Thyroid gland (tissue), 4 donors: Measurements from ENCODE around the gene NFIX.

Experiments
- POLR2A ChIP-seq, 2 donors: fragments of 450-650 bp; IDR thresholded peaks; one replicate each; pipeline ENCODE4 v1.6.1; 2017; ENCODE audit warnings: antibody characterized with exemption in 2 of 2, mild to moderate bottlenecking in 2 of 2, moderate library complexity in 1 of 2
- TF ChIP-seq, protein P1 (sequence below), 6 experiments: fragments of 200-600 bp in 3 of 6; fragments of 450-650 bp in 3 of 6; sonication (generic) in 3 of 6; IDR thresholded peaks; one replicate each; pipeline ENCODE4 v1.5.1; 2016 to 2019; ENCODE audit warnings: antibody characterized with exemption in 6 of 6, mild to moderate bottlenecking in 2 of 6, inconsistent platforms in 1 of 6, moderate library complexity in 1 of 6

GRCh38 chr19:13058951-13059660 is 63.8 kb downstream of the NFIX start:
- TF ChIP-seq, protein P1, sequence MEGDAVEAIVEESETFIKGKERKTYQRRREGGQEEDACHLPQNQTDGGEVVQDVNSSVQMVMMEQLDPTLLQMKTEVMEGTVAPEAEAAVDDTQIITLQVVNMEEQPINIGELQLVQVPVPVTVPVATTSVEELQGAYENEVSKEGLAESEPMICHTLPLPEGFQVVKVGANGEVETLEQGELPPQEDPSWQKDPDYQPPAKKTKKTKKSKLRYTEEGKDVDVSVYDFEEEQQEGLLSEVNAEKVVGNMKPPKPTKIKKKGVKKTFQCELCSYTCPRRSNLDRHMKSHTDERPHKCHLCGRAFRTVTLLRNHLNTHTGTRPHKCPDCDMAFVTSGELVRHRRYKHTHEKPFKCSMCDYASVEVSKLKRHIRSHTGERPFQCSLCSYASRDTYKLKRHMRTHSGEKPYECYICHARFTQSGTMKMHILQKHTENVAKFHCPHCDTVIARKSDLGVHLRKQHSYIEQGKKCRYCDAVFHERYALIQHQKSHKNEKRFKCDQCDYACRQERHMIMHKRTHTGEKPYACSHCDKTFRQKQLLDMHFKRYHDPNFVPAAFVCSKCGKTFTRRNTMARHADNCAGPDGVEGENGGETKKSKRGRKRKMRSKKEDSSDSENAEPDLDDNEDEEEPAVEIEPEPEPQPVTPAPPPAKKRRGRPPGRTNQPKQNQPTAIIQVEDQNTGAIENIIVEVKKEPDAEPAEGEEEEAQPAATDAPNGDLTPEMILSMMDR (IDR thresholded peaks at IDR 0.05), result peak in 1 of 6 experiments; percentile 17
- TF ChIP-seq POLR2A (IDR thresholded peaks at IDR 0.05), result no peak
